Astrocyte of the cerebellum (primary cell): ENCODE results near the gene CLDN4.
"Not testable (repeated sequence)": the region's sequence is repeated elsewhere in the genome, so short reads cannot be mapped to it uniquely, and the experiment has no call there.

Experiments used
- DNase-seq: peaks from one replicate; pipeline ENCODE4 v3.0.0-alpha.2; 2011; ENCODE audit warnings: low read depth
- H3K4me3 ChIP-seq: 2 replicates; pipeline ENCODE4 v1.5.1; 2011; ENCODE audit warnings: mild to moderate bottlenecking, low read depth, low read length, moderate library complexity
- CTCF ChIP-seq: IDR thresholded peaks from 2 replicates; pipeline ENCODE4 v1.5.1; 2012; ENCODE audit warnings: low read length, low read depth, moderate library complexity, mild to moderate bottlenecking; ENCODE audit errors: missing control alignments
- in situ Hi-C: cut with HindIII; loops from 2 replicates; pipeline ENCODE4 v1.10.0; 2017; ENCODE audit warnings: low sequenced_read_pairs

CLDN4 gene

DNA sequence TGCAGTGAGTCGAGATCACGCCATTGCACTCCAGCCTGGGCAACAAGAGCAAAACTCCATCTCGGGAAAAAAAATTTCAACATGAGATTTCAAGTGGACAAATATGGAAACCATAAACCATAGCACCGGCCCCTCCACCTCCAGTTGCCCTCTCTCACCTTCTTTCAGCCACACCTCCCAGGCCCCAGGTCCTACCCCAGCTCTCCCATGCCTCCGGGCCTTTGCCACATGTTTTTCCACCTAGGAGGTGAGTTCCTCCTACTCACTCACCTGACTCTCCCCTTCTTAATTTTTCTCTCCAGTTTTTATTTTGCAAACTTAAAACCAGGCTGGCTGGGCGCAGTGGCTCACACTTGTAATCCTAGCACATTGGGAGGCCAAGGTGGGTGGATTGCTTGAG is 13.7 kb upstream of the CLDN4 start:
- no peak for DNase-seq
- in situ Hi-C loops = no loop called here
- TF ChIP-seq CTCF = no peak
- H3K4me3 ChIP-seq = no peak overlapping the region

DNA sequence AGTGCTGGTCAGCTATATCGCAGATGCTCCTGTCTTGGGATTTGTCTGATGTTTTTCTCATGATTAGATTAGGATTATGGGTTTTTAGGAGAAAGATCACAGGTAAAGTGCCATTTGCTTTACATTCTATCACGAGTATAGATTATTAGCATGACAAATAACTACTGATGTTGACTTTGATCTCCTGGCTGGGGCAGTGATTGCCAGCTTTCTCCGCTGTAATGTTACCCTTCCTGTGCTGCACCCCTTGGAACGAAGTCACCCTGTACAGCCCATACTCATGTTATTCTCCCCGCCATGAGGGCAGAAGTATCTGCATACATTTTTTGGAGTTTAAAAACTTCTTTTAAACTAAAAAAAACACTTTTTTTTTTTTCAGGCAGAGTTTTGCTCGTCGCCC is 10.8 kb upstream of the CLDN4 start:
- TF ChIP-seq CTCF = no peak
- no peak for DNase-seq
- no peak overlapping the region for H3K4me3 ChIP-seq
- in situ Hi-C loops = no loop called here

GRCh38 chr7:73821597-73822285 is 9.1 kb upstream of the CLDN4 start:
- in situ Hi-C loops, H3K4me3 ChIP-seq, DNase-seq: not testable (repeated sequence)

GRCh38 chr7:73822319-73823173 is 8.2 kb upstream of the CLDN4 start:
- no peak overlapping the region for H3K4me3 ChIP-seq
- TF ChIP-seq CTCF = no peak

DNA sequence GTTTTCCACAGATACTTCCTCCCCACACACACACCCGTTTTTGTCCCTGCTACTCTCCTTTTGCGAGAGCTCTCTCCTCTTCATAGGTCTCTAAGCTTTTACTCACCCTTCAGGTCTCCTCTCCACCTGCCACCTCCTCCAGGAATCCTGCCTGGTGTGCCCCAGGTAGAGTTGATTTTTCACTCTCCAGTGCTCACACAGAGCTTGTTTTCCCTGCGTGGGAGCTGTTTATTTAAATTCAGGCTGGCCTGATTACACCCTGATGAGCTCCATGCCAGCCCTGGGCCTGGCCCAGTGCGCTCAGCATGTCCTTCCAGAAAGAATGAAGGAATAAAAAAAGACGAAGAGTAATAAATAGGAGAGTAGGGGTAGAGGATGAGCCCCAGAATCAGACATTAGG is 7.5 kb upstream of the CLDN4 start:
- DNase-seq = no peak
- no peak for TF ChIP-seq CTCF
- H3K4me3 ChIP-seq = no peak overlapping the region
- in situ Hi-C loops = no loop called here

More at GRCh38 chr7:73822319-73823173, 8.2 kb upstream of the CLDN4 start:
- DNase-seq = peak; percentile 37
- in situ Hi-C loops = no loop called here

- H3K4me3 ChIP-seq = no peak overlapping the region
- in situ Hi-C loops = no loop called here
- no peak for DNase-seq
- TF ChIP-seq CTCF = no peak
Observed at GRCh38 chr7:73823873-73824592, 6.8 kb upstream of the CLDN4 start.
